Measurements from ENCODE around the gene CCT6B. TPM values are rescaled to one million over a fixed set of nuclear protein-coding genes. Genes with fewer than 3 reads are reported as not detected.
A peak's percentile ranks its signal among the peaks of the same experiment; 100 is the strongest.

Gene CCT6B
- total and polyA plus RNA-seq, 9 of the 15 experiments (the other 6 are each of a cell fraction or from before 2014, with no cell fraction given): 0.25 to 0.91 (median 0.58) TPM

- no peak for TF ChIP-seq NR1H2 (CRISPR knock-in tag; IDR thresholded peaks at IDR 0.05)
- TF ChIP-seq ZNF668 (CRISPR knock-in tag; IDR thresholded peaks at IDR 0.05): no peak
- no peak for TF ChIP-seq ZNF384 (IDR thresholded peaks at IDR 0.05; ENCODE audit: low read depth, low read length)
- no peak for TF ChIP-seq RFX1 (IDR thresholded peaks at IDR 0.05)
- no peak for TF ChIP-seq CBX3 (IDR thresholded peaks at IDR 0.05; ENCODE audit: borderline replicate concordance in 1 of 2, low read length in 2 of 2)
- peak; percentile 88 to 92 for TF ChIP-seq KDM1A (IDR thresholded peaks at IDR 0.05)
- TF ChIP-seq ZFX (CRISPR knock-in tag; IDR thresholded peaks at IDR 0.05): no peak
- TF ChIP-seq CREB1 (IDR thresholded peaks at IDR 0.05): peak; percentile 53; the same call in 1 of the 2 replicates
- no peak for TF ChIP-seq CREB1 (CRISPR knock-in tag; IDR thresholded peaks at IDR 0.05)
- TF ChIP-seq PHF21A (IDR thresholded peaks at IDR 0.05; ENCODE audit: borderline replicate concordance, low read depth): no peak
- no peak for TF ChIP-seq STAG1 (CRISPR knock-in tag; IDR thresholded peaks at IDR 0.05; ENCODE audit: borderline replicate concordance)
- TF ChIP-seq CAMTA2 (CRISPR knock-in tag; conservative IDR thresholded peaks at IDR 0.05): no peak
- TF ChIP-seq PML (IDR thresholded peaks at IDR 0.05; ENCODE audit: low read length): peak; percentile 97
- peak; percentile 23; the same call in 1 of the 2 replicates for TF ChIP-seq ZNF239 (CRISPR knock-in tag; IDR thresholded peaks at IDR 0.05)
- no peak for TF ChIP-seq RAD21 (CRISPR knock-in tag; conservative IDR thresholded peaks at IDR 0.05 in 1 of 2, IDR thresholded peaks at IDR 0.05 in 1 of 2)
- peak; percentile 63; the same call in 1 of the 2 replicates for TF ChIP-seq BCOR (IDR thresholded peaks at IDR 0.05)
- TF ChIP-seq TRIM24 (IDR thresholded peaks at IDR 0.05): peak; percentile 74 to 87; a peak in 3 of 4 replicates
- peak; percentile 59; the same call in 1 of the 2 replicates for TF ChIP-seq CTBP1 (IDR thresholded peaks at IDR 0.05; ENCODE audit: borderline replicate concordance)
- no peak for TF ChIP-seq ATF2 (CRISPR knock-in tag; IDR thresholded peaks at IDR 0.05)
- TF ChIP-seq ZNF121 (CRISPR knock-in tag; conservative IDR thresholded peaks at IDR 0.05): no peak
- peak; percentile 32; the same call in 1 of the 2 replicates for TF ChIP-seq VEZF1 (CRISPR knock-in tag; IDR thresholded peaks at IDR 0.05)
- TF ChIP-seq NFE2 (IDR thresholded peaks at IDR 0.05; ENCODE audit: low read depth): peak; percentile 52
- no peak for TF ChIP-seq ZNF143 (CRISPR knock-in tag; IDR thresholded peaks at IDR 0.05)
- TF ChIP-seq ARNT (IDR thresholded peaks at IDR 0.05): peak in 1 of 2 experiments; percentile 44; a peak in 1 of 4 replicates
- no peak for TF ChIP-seq SREBF2 (CRISPR knock-in tag; IDR thresholded peaks at IDR 0.05)
- peak; percentile 95 for TF ChIP-seq TAL1 (IDR thresholded peaks at IDR 0.05)
- no peak for TF ChIP-seq BCL6 (CRISPR knock-in tag; IDR thresholded peaks at IDR 0.05)
- no peak for TF ChIP-seq TAF1 (IDR thresholded peaks at IDR 0.05; ENCODE audit: control insufficient read depth, extremely low read depth, insufficient read depth, low read length, severe bottlenecking)
- peak; percentile 85 for TF ChIP-seq CC2D1A (IDR thresholded peaks at IDR 0.05)
- TF ChIP-seq CBX1 (IDR thresholded peaks at IDR 0.05; ENCODE audit: low read depth): no peak
- TF ChIP-seq ATF4 (CRISPR knock-in tag; IDR thresholded peaks at IDR 0.05): no peak
- TF ChIP-seq ATF7 (IDR thresholded peaks at IDR 0.05): peak; percentile 52
These were observed 76.2 kb downstream of the CCT6B start (continued) for GRCh38 chr17:34885076-34885475.
